ENCODE results near the gene SIMC1.
"Not testable (repeated sequence)": the region's sequence is repeated elsewhere in the genome, so short reads cannot be mapped to it uniquely, and the experiment has no call there.

SIMC1 gene

DNA sequence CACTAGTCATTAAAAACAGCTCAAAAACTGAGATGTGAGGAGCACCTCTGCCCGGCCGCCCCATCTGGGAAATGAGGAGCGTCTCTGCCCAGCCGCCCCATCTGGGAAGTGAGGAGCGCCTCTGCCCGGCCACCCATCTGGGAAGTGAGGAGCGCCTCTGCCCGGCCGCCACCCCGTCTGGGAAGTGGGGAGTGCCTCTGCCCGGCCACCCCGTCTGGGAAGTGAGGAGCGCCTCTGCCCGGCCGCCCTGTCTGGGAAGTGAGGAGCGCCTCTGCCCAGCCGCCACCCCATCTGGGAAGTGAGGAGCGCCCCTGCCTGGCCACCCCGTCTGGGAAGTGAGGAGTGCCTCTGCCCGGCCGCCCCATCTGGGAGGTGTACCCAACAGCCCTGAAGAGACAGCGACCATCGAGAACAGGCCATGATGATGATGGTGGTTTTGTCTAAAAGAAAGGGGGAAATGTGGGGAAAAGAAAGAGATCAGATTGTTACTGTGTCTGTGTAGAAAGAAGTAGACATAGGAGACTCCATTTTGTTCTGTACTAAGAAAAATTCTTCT is 23.7 kb upstream of the SIMC1 start:
- not testable (repeated sequence) for DNase-seq (ENCODE audit: low read depth, low spot score)

DNA sequence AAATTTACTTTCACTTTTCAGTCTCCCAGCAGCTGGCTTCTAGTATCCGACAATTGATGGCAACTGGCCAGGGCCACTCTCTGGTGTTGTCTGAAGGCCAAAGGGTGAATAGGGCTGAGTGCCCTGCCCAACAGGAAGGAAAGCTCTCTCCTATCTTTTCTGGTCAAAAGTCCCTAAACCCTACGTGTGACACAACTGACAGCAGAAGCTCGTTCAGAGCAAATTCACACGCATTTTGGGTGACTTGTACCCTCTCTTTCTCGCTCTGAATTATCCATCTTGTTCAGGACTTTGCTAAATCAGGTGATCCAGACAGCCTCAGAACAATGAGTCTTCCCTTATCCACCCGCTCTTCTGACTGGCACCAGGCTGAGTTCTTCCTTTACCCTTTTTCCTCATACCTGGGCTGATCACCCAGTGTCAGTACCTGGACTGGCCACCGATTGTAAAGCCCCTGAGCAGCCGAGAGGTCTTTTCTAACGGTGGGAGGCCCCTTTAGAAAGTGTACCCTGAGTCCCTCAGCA is 21.8 kb upstream of the SIMC1 start:
- DNase-seq (ENCODE audit: low read depth, low spot score), result not testable (repeated sequence)

DNA sequence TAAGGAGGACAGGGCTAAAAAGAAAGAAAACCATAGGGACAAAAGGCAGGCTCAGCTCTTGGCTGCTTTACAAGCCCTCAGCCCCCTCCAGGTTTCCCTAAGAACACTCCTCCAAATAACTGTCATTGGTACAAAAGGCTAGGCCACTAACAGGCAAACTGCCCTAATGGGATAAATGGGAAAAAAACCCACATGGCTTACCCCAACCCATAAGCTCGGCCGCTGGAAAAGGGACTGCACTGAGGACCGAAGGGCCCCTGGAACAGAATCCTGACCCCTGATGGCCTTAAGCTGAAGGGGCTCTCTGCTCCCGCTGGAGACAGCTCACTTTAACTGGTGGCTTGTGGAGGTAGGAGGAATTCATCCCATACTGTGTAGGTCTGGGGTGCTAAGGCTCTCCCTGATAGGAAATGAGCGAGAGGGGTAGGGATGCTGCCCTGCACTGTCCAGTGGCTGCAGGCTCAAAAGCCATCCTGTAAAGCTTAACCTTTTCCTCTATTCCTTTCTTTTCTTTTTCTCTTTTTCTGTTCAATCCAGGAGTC is 21.0 kb upstream of the SIMC1 start:
- not testable (repeated sequence) for DNase-seq (ENCODE audit: low read depth, low spot score)

DNA sequence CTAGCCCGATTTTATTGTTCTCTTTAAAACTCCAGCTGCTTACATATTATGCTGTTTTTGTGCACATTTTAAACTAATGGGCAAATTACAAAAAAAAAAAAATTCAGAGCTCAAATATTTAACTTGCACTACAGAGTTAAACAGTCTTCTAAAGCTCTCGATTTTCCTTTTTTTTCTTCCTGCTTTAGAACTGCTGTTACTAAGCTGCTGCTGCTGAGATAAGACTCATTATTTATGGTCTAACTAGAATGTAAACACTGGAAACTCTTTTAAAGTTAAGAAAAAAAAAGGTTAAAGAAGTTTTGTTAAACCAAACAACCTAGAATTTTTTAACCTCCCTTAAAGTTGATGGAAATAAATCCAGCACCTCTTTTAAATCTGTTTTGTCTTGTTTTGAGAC is 20.5 kb upstream of the SIMC1 start:
- not testable (repeated sequence) for DNase-seq (ENCODE audit: low read depth, low spot score)

DNA sequence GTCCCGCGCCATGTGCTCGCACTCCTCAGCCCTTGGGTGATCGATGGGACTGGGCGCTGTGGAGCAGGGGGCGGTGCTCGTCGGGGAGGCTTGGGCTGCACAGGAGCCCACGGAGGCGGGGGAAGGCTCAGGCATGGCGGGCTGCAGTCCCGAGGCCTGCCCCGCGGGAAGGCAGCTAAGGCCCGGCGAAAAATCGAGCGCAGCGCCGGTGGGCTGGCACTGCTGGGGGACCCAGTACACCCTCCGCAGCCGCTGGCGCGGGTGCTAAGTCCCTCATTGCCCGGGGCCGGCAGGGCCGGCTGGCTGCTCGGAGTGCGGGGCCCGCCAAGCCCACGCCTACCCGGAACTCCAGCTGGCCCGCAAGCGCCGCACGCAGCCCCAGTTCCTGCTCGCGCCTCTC is 16.2 kb upstream of the SIMC1 start:
- not testable (repeated sequence) for DNase-seq (ENCODE audit: low read depth, low spot score)

DNA sequence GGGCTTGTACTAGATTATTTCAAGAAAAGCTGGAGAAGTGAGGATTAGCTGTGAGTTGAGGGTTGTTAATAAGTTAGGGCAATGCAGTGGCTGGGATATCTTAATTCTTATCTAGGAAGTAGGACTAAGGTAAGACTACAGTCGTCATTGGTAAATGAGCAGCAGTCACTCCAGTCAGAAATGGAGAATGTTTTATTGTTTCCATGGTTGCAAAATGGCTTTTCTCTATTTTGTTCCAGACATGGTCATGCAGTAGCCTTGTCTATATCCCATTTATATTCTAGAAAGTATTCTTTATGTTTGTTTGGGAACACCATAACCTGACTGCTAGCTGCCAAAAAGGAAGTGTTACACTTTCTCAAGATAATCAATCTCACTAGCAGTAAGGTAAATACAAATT is 9.9 kb upstream of the SIMC1 start:
- DNase-seq (ENCODE audit: low read depth, low spot score), result not testable (repeated sequence)

DNA sequence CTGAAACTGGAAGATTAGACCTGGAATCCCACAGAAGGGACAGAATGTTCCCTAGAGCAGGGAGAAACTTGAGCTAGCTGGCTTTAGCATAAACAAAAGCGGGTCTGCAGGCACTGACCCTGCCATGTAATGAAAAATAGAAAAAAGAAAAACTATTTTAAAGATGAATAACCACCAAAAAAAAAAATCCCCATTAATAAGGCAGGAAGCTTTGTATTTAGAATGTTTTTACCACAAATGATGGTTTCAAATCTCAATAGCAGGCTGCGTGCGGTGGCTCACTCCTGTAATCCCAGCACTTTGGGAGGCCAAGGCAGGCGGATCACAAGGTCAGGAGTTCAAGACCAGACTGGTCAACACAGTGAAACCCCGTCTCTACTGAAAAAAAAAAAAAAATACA is 5.0 kb upstream of the SIMC1 start:
- DNase-seq (ENCODE audit: low read depth, low spot score), result not testable (repeated sequence)

DNA sequence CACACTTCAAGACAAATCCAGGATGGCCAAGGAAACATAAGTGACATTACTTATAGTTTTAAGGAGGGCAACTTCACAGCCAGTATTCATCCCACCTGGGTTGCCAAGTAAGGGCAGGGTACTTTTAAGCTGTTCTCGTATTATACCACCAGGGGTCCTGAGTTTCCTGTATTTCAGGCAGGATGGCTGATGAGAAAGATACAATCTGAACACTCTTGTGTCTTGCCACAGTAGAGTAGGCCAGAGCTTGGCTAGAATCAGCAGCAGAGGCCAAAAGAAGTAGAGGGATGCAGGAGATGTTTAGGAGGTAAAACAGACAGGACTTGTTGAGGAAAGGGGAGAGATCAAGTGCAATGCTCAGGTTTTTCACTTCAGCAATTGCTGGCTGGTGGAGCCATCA is 3.1 kb upstream of the SIMC1 start:
- DNase-seq (ENCODE audit: low read depth, low spot score), result not testable (repeated sequence)

DNA sequence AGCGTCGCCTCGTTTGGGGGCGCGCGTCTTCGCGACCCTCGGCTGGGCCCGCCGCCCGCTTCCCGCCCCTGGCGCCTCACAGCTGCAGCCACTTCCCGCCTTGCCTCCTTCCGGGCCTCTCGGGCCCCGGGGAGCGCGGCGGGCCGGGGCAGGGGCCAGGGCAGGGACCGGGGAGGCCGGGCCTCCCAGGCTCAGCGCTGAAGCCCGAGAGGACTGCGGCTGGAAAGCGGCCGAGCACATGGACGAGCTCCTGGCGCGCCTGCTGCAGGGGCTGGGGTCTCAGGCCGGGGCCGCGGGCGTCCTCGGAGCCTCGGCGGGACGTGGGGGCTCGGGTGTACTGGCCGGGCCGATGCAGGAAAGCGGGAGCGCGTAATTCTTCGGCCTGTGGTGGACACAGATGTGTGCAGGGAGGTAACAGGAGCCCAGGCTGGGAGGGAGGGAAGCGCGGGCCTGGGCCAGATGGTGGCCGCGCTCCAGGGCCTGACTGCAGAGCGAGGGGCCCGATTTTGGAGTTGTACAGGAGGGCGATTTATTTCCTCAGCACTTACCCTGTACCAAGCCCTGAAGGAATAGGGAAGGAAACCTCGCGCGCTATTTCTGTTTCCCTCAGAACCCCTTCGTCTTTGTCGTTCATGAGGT is 540 bp downstream of the SIMC1 start:
- not testable (repeated sequence) for DNase-seq (ENCODE audit: low read depth, low spot score)

DNA sequence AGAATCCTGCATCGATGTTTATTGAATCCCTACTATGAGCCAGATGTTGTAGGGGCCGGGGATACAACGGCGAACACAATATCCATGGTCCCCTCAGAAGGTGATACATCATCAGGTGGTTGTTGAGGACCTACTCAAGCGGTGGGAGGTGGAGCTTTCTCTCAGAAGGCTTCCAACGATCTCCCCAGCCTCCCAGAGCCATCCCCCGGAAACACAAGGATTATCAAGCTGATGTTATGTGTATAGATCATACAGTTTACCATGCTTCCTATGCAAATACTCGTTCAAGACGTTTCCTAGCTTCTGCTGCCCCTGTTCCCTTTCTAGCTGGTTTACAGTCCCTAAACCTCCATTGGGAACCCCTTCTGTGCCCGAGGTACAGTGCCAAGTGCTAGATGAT is 1.1 kb downstream of the SIMC1 start:
- not testable (repeated sequence) for DNase-seq (ENCODE audit: low read depth, low spot score)

DNA sequence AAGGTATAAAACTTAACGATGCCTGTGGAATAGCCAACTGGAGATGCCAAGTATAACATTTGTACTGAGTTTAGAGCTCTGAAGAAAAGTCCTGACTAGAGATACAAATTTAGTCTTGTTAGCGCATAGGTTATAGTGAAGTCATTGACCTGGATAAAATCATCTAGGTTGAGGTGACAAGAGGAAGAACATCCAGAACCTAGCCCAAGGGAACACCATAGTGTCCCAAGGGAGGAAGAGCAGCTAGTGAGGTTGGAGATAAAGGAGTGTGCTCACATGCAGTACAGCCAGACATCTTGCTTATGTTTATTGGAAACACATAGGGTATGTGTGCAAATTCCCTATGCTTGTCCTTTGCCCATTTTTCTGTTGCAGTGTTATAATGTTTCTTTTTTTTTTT is 6.1 kb downstream of the SIMC1 start:
- not testable (repeated sequence) for DNase-seq (ENCODE audit: low read depth, low spot score)

DNA sequence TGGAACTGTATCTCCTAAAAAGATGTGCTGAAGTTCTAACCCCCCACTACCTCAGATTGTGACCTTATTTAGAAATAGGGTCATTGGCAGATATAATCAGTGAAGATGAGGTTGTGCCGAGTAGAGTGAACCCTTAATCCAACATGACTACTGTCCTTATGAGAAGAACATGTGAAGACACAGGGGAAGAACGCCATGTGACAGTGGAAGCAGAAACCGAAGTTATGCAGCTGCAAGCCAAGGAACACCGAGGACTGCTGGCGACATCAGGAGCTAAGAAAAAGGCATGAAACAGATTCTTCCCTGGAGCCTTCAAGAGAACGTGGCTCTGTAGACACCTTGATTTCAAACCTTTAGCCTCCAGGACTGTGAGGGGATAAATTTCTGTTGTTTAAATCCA is 6.8 kb downstream of the SIMC1 start:
- DNase-seq (ENCODE audit: low read depth, low spot score), result not testable (repeated sequence)

DNA sequence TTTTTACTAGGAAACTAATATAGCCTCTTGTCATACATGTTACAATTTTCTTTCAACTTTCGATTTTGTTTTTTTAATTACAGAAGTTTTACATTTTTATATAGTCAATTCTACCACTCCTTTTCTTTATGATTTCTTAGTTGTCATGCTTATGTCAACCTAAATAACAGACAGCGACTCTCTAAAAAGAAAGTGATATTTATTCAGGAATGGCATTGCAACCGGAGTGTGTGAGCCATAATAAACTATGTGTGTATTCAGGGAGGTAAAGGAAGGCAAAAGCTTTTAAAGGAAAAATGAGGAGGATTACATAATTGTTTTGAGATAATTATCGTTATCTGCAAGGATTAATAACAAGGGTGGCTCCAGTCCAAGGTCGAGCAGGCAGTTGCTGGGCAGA is 7.3 kb downstream of the SIMC1 start:
- not testable (repeated sequence) for DNase-seq (ENCODE audit: low read depth, low spot score)

DNA sequence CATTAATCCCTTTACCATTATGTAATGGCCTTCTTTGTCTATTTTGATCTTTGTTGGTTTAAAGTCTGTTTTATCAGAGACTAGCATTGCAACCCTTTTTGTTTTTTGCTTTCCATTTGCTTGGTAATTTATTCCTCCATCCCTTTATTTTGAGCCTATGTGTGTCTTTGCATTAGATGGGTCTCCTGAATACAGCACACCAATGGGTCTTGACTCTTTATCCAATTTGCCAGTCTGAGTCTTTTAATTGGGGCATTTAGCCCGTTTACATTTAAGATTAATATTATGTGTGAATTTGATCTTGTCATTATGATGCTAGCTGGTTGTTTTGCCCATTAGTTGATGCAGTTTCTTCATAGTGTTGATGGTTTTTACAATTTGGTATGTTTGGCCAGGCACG is 12.5 kb downstream of the SIMC1 start:
- not testable (repeated sequence) for DNase-seq (ENCODE audit: low read depth, low spot score)

DNA sequence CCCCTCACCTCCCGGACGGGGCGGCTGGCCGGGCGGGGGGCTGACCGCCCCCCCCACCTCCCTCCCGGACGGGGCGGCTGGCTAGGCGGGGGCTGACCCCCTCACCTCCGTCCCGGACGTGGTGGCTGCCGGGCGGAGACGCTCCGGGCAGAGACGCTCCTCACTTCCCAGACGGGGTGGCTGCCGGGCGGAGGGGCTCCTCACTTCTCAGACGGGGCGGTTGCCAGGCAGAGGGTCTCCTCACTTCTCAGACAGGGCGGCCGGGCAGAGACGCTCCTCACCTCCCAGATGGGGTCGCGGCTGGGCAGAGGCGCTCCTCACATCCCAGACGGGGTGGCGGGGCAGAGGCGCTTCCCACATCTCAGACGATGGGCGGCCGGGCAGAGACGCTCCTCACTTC is 13.9 kb downstream of the SIMC1 start:
- DNase-seq (ENCODE audit: low read depth, low spot score), result not testable (repeated sequence)

DNA sequence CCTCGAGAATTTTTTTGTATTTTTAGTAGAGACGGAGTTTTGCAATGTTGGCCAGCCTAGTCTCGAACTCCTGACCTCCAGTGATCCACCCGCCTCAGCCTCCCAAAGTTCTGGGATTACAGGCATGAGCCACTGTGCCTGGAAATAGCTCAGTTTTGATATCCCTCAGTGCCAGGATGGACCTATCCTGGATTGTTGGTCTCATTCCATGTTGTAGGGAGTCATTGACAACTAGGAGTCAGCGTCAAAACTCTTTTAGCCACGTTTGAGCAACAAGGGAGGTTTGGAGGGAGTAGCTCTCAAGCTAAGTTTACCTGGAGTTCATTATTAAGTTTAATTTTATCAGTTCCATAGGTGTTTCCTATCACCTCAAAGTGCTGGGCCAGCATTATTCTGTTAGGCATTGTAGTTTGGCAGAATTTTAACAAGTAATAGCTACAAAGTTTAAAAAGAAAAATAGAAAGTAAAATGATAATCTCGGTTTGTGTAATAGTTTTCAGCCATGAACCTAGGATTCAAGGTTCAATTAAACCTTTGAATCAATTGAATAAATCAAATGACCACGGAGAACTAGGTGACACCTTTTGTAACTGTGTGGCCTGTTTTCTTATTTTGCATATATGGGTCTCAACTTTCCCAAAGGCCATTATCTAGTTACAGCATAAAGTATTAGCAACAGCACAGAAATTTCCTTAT is 15.3 kb downstream of the SIMC1 start:
- DNase-seq (ENCODE audit: low read depth, low spot score), result not testable (repeated sequence)

DNA sequence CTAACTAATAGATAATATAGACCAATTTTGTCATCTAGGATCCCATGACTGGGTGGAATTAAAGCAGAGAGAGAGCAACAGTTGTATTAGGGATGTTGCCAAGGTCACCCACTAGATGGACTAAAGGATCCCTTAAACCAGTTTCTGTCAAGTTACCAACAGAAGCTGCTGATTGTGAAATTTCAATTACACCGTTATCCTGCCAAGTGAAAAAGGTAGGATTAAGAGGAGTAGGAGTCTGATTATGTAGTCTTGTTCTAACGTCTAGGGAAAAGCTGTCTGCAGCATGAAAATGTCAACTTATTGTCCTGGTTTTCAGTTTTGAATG is 15.8 kb downstream of the SIMC1 start:
- not testable (repeated sequence) for DNase-seq (ENCODE audit: low read depth, low spot score)

DNA sequence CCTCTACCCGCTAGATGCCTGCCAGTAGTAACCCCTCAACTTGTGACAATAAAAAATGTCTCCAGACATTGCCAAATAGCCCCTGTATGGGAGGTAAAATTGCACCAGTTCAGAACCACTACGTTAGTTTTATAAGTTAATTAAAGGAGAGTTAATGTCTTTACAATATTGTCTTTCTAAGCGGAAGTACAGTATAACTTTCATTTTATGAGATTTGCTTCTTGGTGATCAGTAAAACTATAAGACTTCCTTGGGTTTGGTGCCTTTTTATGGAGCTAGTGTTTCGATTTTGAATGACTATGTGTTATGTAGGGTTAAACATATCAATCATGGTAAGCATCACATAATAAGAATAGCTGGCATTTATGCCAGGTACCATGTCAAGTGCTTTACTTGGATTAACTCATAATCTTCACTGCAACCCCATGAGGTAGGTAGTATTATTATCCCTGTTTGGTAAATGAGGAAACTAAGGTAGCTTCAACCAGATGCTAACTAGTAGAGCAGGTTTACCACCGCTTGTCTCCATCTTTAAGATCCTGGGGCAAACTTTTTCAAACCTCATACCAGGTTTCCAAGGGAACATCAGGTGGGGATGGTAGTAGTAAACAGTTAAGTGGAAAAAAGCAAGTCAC is 19.8 kb downstream of the SIMC1 start:
- DNase-seq (ENCODE audit: low read depth, low spot score), result not testable (repeated sequence)

DNA sequence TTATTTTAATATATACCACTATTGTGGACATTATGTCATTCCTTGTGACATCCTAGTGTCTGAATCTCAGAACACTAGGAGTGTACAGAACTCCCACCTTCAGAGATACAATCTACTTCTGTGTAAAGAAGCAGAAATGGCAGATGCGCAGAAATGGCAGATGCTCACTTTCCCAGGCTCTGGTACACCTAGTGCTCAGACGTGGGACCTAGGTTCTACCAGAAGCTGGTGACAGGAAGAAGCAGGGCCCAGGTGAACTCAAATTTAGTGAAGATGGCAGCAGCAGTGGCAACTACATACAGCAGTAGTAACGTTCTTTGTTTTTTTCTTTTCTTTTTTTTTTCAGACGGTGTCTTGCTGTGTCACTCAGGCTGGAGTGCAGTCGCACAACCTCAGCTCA is 22.5 kb downstream of the SIMC1 start:
- DNase-seq (ENCODE audit: low read depth, low spot score), result not testable (repeated sequence)

DNA sequence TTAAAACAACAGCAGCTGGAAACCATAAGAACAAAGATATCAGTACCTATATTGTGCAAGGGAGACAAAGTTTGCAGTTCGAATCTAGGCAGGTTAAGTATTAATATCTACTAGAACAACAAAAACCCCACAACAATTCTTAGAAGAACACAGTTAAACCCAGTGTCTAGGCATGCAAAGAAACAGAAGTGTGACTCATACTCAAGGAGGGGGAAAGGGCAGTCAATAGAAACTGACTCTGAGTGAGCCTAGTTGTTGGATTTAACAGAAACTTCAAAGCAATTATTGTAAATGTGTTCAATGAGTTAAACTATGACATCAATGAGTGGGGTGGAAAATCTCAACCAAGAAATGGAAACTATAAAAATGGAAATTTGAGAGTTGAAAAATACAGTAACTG is 28.2 kb downstream of the SIMC1 start:
- DNase-seq (ENCODE audit: low read depth, low spot score), result not testable (repeated sequence)

DNA sequence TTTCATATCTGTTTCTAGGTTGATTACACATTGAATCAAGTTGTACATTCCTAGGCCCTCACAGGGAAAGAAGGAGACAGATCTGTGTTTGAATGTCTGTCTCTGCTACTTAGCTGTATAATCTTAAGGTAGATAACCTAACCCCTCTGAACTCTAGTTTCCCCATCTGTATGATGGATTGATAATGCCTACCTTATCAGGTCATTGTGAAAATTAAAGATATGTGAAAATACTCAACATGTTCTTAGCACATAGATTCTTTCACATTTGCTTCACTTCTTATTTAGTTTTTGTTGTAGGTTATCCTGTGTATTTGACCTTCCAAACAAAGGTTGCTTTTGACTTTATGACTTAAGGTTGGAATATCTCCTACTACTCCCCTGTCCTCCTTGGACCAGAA is 50.8 kb downstream of the SIMC1 start:
- DNase-seq (ENCODE audit: low read depth, low spot score), result not testable (repeated sequence)
